HG03457 (cell line): ENCODE data around the gene CLRN1.
"Not testable (repeated sequence)": the region's sequence is repeated elsewhere in the genome, so short reads cannot be mapped to it uniquely, and the experiment has no call there.

Experiments used
- ATAC-seq: cut with Tn5 transposase; IDR thresholded peaks from one replicate; pipeline ENCODE4 v1.9.1; 2021; ENCODE audit warnings: moderate number of reproducible peaks; ENCODE audit not compliant: unreplicated experiment

The CLRN1 gene

GRCh38 chr3:150972366-150973071 lies at the start of gene CLRN1:
CLRN1 (minus strand) TSS chr3:150972727; CDS start chr3:150972708, 19 bp downstream.
- ATAC-seq: no peak

GRCh38 chr3:151016478-151016795 lies 43.9 kb upstream of the CLRN1 start:
- ATAC-seq: no peak

- ATAC-seq: no peak
These were observed 43.4 kb upstream of the CLRN1 start for GRCh38 chr3:151015767-151016477.

GRCh38 chr3:151015181-151015580 lies 42.7 kb upstream of the CLRN1 start:
- no peak for ATAC-seq

- ATAC-seq: no peak
These were observed 42.0 kb upstream of the CLRN1 start for GRCh38 chr3:151014501-151015018.

- ATAC-seq: no peak
These were observed 40.2 kb upstream of the CLRN1 start for GRCh38 chr3:151012753-151013152.

- ATAC-seq: no peak
These were observed 38.9 kb upstream of the CLRN1 start for GRCh38 chr3:151011427-151011826.

- no peak for ATAC-seq
These were observed 37.5 kb upstream of the CLRN1 start for GRCh38 chr3:151009981-151010380.

GRCh38 chr3:151009430-151009829 lies 36.9 kb upstream of the CLRN1 start:
- no peak for ATAC-seq

- ATAC-seq: no peak
These were observed 36.2 kb upstream of the CLRN1 start for GRCh38 chr3:151008699-151009098.

- ATAC-seq: no peak
These were observed 31.2 kb upstream of the CLRN1 start for GRCh38 chr3:151003768-151004134.

GRCh38 chr3:151003029-151003767 lies 30.7 kb upstream of the CLRN1 start:
- no peak for ATAC-seq

GRCh38 chr3:151002003-151002981 lies 29.8 kb upstream of the CLRN1 start:
- ATAC-seq: no peak

- ATAC-seq: no peak
These were observed 26.5 kb upstream of the CLRN1 start for GRCh38 chr3:150998996-150999395.

- ATAC-seq: no peak
These were observed 24.2 kb upstream of the CLRN1 start for GRCh38 chr3:150996731-150997130.

GRCh38 chr3:150995510-150995909 lies 23.0 kb upstream of the CLRN1 start:
- no peak for ATAC-seq

- no peak for ATAC-seq
These were observed 16.7 kb upstream of the CLRN1 start for GRCh38 chr3:150989208-150989607.

GRCh38 chr3:150988395-150988794 lies 15.9 kb upstream of the CLRN1 start:
- ATAC-seq: not testable (repeated sequence)

GRCh38 chr3:150985711-150986110 lies 13.2 kb upstream of the CLRN1 start:
- no peak for ATAC-seq

GRCh38 chr3:150984066-150984465 lies 11.5 kb upstream of the CLRN1 start:
- ATAC-seq: no peak
